Osteoblast (primary cell): Measurements from ENCODE around the gene NOD1. TPM values are rescaled to one million over a fixed set of nuclear protein-coding genes. Genes with fewer than 3 reads are reported as not detected.
"Not testable (repeated sequence)": the region's sequence is repeated elsewhere in the genome, so short reads cannot be mapped to it uniquely, and the experiment has no call there.

Experiments used
- DNase-seq: peaks from one replicate; pipeline ENCODE4 v3.0.0; 2011; ENCODE audit warnings: low spot score, mixed read lengths; ENCODE audit not compliant: insufficient read length; ENCODE audit errors: missing footprints
- H2AFZ ChIP-seq: 2 replicates; pipeline ENCODE4 v1.6.0; 2011; ENCODE audit warnings: mild to moderate bottlenecking, low read length
- H3K27ac ChIP-seq: 2 replicates; pipeline ENCODE4 v1.5.1; 2011; ENCODE audit warnings: mild to moderate bottlenecking, low read depth, low read length, moderate library complexity
- H3K27me3 ChIP-seq: 2 replicates; pipeline ENCODE4 v1.6.0; 2012; ENCODE audit warnings: mild to moderate bottlenecking, control low read depth, inconsistent platforms, low read length, moderate library complexity; ENCODE audit not compliant: insufficient read depth
- H3K36me3 ChIP-seq: 2 replicates; pipeline ENCODE4 v1.5.1; 2011; ENCODE audit warnings: mild to moderate bottlenecking, low read length, control low read depth, moderate library complexity; ENCODE audit not compliant: insufficient read depth
- H3K4me1 ChIP-seq: 2 replicates; pipeline ENCODE4 v1.5.1; 2011; ENCODE audit warnings: mild to moderate bottlenecking, low read length, control low read depth, moderate library complexity; ENCODE audit not compliant: insufficient read depth
- H3K4me2 ChIP-seq: 2 replicates; pipeline ENCODE4 v1.6.0; 2011; ENCODE audit warnings: mild to moderate bottlenecking, low read length; ENCODE audit not compliant: insufficient read depth
- H3K4me3 ChIP-seq: fragments of 200-600 bp; sonication (generic); 3 replicates; pipeline ENCODE4 v1.5.1; 2012; ENCODE audit warnings: mild to moderate bottlenecking, low read length, inconsistent platforms; ENCODE audit not compliant: insufficient read depth
- H3K79me2 ChIP-seq: 2 replicates; pipeline ENCODE4 v1.6.0; 2012; ENCODE audit warnings: mild to moderate bottlenecking, low read length, control low read depth, inconsistent platforms; ENCODE audit not compliant: insufficient read depth
- H3K9me3 ChIP-seq: 2 replicates; pipeline ENCODE4 v1.5.1; 2011; ENCODE audit warnings: low read depth, low read length, control low read depth
- H4K20me1 ChIP-seq: 2 replicates; pipeline ENCODE4 v1.6.0; 2012; ENCODE audit warnings: mild to moderate bottlenecking, low read length, control low read depth; ENCODE audit not compliant: insufficient read depth
- total RNA-seq: library from RNA; depleted of rRNA; stranded (reverse); fragments of >200 nt; gene quantifications from 2 replicates; pipeline ENCODE4 v1.2.3, GENCODE V29; 2012
- TF ChIP-seq, protein P1 (sequence below): IDR thresholded peaks from 2 replicates; pipeline ENCODE4 v1.5.1; 2011; ENCODE audit warnings: mild to moderate bottlenecking, low read depth, low read length, moderate library complexity; ENCODE audit errors: extremely low read depth

Gene NOD1
- total RNA-seq, 1 donor, result 7.6 TPM

DNA sequence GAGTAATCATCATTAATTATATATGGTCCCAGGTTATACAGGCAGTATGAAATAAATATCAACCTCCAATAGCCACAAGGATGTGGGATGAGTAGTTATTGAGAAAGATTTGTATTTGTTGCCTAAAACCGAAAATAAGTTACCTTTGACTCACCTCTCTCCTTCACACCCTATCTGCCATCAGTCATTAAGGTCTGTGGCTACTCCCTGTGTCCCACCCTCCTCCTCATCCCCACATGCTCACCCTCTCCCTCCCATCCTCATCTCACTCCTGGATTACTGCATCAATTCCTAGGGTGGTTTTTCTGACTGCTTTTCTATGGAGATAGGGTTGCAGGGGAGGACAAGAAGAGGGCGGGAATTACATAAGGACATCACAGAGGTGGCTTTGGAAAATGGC lies 35.2 kb upstream of the NOD1 start:
- TF ChIP-seq, protein P1, sequence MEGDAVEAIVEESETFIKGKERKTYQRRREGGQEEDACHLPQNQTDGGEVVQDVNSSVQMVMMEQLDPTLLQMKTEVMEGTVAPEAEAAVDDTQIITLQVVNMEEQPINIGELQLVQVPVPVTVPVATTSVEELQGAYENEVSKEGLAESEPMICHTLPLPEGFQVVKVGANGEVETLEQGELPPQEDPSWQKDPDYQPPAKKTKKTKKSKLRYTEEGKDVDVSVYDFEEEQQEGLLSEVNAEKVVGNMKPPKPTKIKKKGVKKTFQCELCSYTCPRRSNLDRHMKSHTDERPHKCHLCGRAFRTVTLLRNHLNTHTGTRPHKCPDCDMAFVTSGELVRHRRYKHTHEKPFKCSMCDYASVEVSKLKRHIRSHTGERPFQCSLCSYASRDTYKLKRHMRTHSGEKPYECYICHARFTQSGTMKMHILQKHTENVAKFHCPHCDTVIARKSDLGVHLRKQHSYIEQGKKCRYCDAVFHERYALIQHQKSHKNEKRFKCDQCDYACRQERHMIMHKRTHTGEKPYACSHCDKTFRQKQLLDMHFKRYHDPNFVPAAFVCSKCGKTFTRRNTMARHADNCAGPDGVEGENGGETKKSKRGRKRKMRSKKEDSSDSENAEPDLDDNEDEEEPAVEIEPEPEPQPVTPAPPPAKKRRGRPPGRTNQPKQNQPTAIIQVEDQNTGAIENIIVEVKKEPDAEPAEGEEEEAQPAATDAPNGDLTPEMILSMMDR, result no peak
- H3K27ac ChIP-seq, result no peak overlapping the region
- H3K36me3 ChIP-seq, result no peaks in the 10 kb centered on the region
- no peaks in the 10 kb centered on the region for H3K79me2 ChIP-seq
- H3K4me2 ChIP-seq, result no peak overlapping the region
- no peak overlapping the region for H3K4me3 ChIP-seq
- no peaks in the 10 kb centered on the region for H4K20me1 ChIP-seq
- H3K27me3 ChIP-seq, result no peaks in the 10 kb centered on the region
- no peak overlapping the region for H2AFZ ChIP-seq
- DNase-seq, result no peak
- H3K9me3 ChIP-seq, result no peaks in the 10 kb centered on the region
- no peaks in the 10 kb centered on the region for H3K4me1 ChIP-seq

DNA sequence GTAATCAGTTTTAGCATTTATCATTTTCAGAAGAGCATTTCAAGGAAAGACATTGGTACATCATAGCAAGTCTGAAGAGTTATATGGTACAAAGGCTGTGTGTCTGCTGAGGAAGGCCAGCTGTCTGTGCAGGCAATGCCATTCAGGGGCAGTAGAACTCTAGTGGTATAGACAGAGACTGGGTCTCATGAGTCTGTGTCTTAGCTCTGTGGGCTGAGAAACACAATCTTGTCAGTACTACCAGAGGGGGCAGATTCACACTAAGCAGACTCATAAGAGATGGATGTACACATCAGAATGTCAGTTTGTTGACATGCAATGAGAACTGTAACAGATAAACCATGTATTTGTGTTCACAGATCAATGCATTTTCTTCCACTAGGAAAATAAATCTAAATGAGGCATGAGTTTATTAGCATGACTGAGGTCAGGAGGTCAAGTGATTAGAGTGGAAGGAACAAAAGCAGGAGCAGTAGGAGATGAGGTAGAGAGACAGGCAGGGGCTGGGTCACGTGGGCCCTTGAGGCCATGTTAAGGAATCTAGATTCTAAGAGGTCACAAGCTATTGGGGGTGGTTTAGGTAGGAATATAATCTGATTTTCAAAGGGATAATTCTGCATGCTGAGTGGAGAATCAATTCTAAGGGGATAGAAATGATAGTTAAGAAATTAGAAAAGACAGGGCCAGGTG lies 33.5 kb upstream of the NOD1 start:
- no peaks in the 10 kb centered on the region for H3K79me2 ChIP-seq
- no peaks in the 10 kb centered on the region for H3K4me1 ChIP-seq
- no peaks in the 10 kb centered on the region for H3K9me3 ChIP-seq
- no peak overlapping the region for H3K27ac ChIP-seq
- no peak for DNase-seq
- no peaks in the 10 kb centered on the region for H4K20me1 ChIP-seq
- H3K27me3 ChIP-seq, result no peaks in the 10 kb centered on the region
- TF ChIP-seq, protein P1, result no peak
- H2AFZ ChIP-seq, result no peak overlapping the region
- no peak overlapping the region for H3K4me3 ChIP-seq
- H3K4me2 ChIP-seq, result no peak overlapping the region
- no peaks in the 10 kb centered on the region for H3K36me3 ChIP-seq

DNA sequence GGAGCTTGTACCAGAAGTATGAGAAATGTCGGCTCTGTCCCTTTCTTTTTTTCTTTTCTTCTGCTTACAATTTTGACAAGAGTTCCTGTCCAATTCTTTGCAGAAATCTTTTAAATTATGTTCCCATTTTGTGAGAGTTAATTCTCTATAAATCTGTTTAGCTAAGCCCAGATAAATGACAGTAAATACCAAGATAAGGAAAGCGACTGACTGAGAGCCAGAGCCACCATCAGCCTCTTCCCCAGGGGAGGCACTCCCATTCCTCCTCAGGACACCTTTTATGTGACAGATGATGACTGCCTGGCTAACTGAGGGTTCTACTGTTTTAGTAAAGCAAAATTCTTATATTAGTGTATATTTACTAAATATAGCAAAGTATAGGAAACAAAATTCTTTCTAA lies 32.9 kb upstream of the NOD1 start:
- Histone ChIP-seq H3K9me3 (no peaks in the 10 kb centered on the region), H3K27me3 (no peaks in the 10 kb centered on the region), H3K79me2 (no peaks in the 10 kb centered on the region), H2AFZ (no peak overlapping the region), H3K4me1 (no peaks in the 10 kb centered on the region), H3K4me2 (no peak overlapping the region), H4K20me1 (no peaks in the 10 kb centered on the region), H3K27ac (no peak overlapping the region), H3K4me3 (no peak overlapping the region), H3K36me3 (no peaks in the 10 kb centered on the region)
- no peak for DNase-seq
- TF ChIP-seq, protein P1, result no peak

DNA sequence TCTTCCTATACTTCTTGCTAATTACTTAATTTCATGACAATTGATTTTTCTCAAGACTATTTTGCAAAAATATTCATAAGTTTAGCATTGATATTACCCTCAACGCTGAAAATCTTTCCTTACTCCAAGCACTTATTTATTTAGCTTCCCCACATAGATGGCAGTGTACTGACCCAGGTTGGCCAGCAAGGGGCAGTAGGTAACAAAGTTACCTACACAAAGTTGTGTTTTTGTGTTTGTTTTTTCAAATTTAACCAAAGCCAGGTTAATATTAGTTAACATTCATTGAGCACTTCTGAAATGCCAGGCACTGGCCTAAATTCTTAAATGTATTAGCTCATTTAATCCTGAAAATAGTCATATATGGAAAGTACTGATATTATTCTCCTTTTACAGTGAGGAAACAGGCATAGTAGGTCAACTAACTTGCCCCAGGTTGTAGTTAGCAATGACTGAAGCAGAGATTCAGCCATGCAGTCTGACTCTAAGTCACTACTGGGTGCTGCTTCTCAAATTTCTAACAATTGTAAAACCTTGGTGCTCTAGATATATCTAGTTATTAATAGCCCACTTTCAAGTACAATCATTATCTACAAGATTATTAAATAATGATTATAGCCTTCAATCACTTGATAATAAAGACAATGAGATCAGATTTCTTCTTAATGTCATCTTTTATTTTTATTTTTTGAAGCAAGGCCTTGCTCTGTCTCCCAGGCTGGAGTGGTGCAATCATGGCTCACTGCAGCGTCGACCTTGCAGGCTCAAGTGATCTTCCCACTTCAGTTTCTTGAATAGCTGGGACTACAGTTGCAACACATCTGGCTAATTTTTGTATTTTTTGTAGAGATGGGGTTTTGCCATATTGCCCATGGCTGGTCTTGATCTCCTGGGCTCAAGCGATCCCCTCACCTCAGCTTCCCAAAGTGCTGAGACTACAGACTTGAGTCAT lies 31.8 kb upstream of the NOD1 start:
- H3K79me2 ChIP-seq, result no peaks in the 10 kb centered on the region
- TF ChIP-seq, protein P1, result peak; percentile 78
- DNase-seq, result peak; percentile 41

DNA sequence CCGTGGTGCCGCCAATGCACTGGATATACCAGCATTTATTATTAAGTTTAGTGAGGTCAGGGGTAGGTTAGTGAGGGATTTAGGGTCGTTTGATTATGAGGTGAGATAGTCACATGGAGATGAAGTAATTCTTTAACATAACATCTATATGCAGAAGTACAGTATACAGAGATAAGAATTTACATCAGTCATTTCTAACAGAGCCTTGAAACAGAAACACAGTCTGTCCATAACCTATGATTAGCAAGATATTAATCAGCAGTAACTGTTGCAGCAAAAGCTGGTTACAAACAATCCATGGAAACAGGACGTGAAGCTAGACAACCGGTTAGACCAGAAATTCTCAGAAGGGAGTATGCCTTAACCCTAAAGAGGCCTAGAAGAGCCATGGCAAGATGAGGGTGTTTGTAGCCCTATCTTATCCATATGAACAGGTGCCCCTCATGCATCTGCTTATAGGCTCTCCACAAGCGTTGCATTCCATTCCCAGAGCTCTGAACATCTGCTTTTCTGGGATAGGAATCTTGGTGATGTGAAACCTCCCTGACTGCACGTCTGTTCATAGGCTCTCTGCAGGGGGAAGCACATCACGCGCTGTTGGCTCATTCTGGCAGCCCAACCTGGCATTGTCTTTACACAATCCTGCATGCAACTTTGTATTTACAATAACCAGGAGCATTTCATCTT lies 30.7 kb upstream of the NOD1 start:
- not testable (repeated sequence) for H3K27ac ChIP-seq, DNase-seq, H3K36me3 ChIP-seq, H3K4me2 ChIP-seq, H3K4me3 ChIP-seq, H3K4me1 ChIP-seq, H3K9me3 ChIP-seq, H2AFZ ChIP-seq, H4K20me1 ChIP-seq, H3K27me3 ChIP-seq, H3K79me2 ChIP-seq

More for the DNA sequence above, 31.8 kb upstream of the NOD1 start:
- H3K27ac ChIP-seq, result no peak overlapping the region
- H3K4me2 ChIP-seq, result no peak overlapping the region
- no peaks in the 10 kb centered on the region for H3K27me3 ChIP-seq
- no peaks in the 10 kb centered on the region for H4K20me1 ChIP-seq
- H3K4me1 ChIP-seq, result peaks cover 3% of the 10 kb centered on the region
- H3K4me3 ChIP-seq, result no peak overlapping the region
- H3K9me3 ChIP-seq, result no peaks in the 10 kb centered on the region
- no peaks in the 10 kb centered on the region for H3K36me3 ChIP-seq
- H2AFZ ChIP-seq, result no peak overlapping the region
